Stimulated activated CD8-positive, alpha-beta memory T cell treated with anti-CD3 and anti-CD28 coated beads, Interleukin-4, amount 100 ng/mL, for 1 hour (primary cell): Measurements from ENCODE around the gene NFASC.

ENCODE experiments used
- DNase-seq, 2 donors: peaks; one replicate each; pipeline ENCODE4 v3.0.0-alpha.2; 2020; ENCODE audit warnings: low read depth in 2 of 2, low spot score in 1 of 2

The NFASC gene

DNA sequence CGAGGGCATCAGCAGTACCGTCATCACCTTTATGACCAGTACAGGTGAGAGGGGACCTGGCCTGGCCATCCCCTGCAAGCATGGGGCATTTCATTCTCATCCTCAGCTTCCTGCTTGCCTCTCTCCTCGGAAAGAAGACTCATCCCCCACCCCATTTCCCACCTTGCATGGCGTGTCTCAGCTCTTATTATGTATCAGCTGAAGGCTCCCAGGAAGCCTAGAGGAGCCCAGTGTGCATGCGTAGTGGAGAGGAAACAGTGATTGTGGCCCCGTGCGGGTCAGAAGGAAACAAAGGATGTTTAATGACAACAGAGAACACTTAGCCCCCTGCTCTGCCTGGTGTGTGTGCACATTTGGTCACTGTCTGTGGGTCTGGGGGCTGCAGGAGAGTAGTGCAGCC, 132.0 kb downstream of the NFASC start:
- DNase-seq = no peak

DNA sequence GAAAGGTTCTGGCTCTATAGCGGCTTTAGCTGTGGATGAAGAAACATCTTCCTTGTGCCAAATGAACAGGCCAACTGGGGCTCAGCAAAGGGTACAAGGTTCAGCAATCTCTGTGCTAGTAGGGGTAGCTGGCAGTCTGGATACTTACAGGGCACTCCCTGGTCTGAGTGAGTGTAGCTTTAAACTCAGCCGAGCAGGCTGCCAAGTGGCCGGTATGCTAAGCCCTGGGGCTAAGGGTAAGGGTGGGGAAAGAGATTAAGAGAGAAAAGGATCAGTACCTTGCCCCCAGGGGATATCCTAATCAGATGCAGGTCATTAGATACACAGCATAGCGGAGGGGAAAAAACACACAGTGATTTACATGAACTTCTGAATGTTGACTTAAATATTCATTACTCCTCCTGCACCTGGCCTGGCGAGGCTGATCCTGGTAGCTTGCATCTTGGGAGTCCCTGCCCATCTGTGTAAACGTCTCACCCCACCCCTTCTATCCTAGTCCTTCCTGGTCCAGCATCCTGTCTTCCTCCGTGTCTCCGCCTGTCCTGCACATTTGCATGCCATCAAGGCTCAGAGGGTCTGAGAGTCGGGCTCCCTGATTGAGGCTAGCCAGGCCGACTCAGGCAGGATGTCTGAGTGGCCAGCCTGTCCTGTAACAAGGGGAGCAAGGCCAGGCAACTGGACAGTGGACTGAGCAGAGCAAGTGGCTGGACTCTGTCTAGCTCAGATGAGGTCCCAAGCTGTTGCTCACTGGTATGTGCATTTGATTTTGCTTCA, 132.9 kb downstream of the NFASC start:
- DNase-seq = no peak

DNA sequence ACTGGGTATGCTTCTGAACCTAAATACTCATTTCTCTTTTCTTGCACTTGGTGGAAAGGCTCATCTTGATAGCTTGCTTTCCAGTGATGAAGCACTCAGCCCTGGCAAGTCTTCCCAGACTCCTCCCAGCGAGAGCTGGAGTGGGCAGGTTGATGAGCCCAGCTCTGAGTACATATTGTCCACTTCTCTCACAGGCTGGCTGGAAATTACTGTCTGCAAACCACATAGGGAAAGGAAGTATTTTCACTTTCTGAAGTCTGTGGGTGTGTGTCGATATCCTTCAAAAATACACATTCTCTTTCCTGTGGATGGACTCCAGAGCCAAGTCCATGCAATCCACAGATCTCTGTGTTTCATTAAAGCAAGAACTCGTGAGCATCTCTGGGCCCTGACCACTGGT, 133.7 kb downstream of the NFASC start:
- DNase-seq = no peak

DNA sequence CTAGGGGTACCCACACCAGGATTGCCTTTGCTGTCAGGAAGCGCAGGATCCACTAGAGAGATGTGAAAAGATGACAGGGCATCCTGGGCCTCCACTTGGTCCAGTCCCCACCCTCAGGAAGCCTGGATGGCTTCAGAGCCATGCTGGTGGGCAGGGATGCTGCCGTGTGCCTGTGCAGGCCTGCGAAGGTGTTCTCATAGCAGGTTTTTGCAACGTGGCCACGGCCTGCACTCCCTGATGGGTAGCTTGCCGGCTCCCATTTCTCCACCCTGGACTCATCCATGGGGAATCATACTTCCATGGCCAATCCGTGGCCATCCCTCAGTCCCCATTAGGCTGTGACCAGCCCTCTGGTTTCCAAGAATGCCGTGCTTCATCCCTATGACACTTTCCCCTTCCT, 138.2 kb downstream of the NFASC start:
- DNase-seq = no peak

DNA sequence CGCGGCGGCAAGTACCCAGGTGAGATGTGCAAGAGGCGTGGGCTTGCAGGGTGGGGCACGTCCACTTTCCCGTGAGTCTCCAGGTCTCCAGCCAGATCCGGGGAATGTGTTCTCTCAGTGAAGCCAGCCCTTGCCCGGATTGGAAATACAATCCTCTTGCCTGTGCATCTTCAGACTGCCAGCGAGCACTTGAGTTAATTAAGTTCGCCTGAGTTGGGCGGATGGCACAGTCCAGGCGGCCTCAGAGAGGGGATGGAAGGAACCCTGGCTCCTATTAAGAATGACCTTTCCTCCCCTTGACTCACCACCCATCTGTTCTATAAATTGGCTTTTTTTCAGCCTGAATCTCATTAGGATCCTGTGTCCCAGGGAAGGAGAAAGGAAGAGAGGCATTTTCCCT, 139.0 kb downstream of the NFASC start:
- DNase-seq = no peak

DNA sequence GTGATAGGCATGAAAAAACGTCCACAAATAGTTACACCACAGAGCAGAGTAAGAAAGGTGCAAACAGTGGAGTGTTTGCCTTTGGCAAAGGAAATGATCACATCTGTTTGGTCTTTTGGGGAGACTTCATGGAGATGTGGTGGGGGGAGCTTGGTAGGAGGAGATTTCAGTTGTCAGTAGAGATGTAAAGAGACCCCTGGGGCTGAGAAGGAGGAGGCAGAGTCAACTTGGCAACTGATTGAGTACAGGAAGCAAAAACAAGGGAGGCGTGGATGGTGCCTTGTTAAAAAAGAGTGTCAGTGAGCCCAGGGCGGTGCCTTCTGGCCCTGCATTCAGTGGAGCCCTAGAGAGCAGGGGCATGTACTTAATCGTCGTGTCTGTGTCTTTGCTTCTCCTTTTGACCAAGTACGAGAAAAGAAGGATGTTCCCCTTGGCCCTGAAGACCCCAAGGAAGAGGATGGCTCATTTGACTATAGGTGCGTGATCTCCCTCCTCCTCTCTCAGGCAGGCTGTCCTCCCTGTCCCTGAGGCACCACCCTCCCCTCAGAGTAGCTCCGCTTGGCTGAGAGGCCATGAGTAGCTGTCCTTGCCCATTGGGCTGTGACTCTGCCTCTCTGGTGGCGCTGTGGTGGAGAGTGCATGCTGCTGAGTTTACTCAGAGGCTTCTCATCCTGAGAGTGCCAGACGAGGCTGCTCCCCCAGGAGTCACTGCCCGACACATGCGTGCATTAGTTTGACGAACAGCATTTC, 141.9 kb downstream of the NFASC start:
- DNase-seq = no peak

DNA sequence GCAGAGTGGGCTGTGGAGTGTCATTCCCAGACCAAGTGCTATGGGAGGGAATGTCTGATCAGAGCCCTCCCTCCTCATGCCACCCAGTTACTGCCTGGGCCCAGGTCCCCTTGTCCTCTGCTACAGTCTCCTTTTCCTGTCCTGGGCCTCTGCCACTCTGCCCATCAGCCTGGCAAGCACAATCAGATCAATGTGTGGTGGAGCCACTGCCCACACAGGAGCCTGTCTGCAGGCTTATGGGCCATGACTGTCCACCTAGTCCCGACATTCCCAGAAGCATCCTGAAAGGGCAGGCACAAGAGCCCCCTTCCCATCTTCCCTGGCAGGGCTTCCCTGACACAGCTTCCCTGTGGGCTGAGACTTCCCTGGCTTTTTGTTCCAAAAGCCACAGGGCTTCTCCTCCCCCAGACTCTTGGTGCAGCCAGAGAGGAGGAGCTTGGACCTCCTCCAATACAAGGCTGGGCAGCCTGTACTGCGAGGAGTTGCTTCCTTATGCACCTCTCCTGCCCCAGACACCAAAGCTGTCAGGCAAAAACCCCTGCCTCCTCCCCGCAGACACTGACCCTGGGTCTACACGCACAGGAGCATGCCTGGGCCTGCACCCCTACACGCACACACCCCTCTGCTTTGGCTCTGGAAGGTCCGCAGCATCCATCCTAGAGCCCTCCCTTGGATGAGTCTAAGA, 143.2 kb downstream of the NFASC start:
- DNase-seq = no peak

DNA sequence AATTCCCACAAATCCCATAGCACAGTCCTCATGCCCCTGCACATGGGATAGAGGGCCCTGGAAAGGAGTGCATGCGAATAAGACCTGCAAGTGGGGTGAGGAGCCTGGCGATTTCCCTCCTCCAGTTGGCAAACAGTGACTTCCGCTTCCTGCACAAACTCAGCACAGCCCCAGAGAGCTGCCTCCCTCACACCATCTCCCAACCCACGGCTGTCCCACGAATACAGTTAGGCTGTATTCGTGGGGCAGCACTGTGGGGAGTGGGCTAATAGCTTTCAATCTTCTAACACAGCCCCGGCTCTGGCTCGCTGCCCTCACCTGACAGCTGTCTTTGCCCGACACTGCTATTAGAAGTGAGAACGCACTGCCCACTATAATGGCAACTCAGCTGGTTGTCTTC, 144.1 kb downstream of the NFASC start:
- no peak for DNase-seq

DNA sequence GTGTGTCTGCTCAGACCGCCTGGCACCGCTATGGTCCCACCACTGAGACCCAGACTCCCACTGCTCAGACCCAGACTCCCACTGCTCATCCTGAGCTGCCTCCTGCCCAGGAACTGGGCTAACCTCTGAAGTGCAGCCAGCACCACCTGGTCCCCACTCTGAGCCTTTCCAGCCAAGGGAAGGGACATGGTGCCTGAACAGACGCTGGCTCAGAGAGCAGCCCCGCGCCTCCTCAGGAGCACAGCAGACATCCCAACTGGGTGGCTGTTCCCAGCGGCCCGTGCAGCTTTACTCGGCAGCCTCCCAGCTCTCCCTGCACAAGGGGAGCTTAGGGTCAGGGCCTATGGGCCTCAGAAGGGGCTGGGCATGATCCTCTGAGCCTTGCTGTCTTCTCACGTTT, 144.6 kb downstream of the NFASC start:
- no peak for DNase-seq

DNA sequence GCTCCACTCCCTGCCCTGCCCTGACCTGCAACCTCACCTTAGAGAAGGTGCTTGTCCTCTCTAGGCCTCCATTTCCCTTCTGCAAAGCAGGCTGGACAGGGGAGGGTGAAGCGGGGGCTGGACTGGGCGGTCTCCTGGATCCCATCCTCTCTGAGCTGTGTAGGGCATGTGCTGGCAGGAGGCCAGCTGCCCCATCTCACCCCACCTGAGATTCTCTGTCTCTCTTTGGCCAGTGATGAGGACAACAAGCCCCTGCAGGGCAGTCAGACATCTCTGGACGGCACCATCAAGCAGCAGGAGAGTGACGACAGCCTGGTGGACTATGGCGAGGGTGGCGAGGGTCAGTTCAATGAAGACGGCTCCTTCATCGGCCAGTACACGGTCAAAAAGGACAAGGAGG, 145.4 kb downstream of the NFASC start:
- no peak for DNase-seq

DNA sequence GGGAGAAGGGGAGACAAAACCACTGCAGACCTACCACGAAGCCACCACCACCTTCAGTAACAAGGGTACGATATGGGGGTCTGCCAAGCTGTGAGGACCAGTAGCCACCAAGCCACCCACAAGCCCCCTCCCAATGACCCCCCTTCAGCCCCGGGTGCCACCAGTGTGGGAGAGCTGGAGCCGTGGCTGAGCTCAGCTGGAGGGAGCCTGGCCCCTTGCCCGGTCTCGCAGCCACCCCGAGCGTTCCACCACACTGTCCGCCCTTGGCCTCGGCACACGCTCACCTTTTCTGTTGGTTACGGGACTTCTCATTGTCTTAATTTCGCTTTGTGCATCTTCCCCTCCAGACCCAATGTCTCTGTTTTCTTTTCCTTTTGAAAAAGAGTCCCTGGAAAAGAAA, 145.9 kb downstream of the NFASC start:
- no peak for DNase-seq

DNA sequence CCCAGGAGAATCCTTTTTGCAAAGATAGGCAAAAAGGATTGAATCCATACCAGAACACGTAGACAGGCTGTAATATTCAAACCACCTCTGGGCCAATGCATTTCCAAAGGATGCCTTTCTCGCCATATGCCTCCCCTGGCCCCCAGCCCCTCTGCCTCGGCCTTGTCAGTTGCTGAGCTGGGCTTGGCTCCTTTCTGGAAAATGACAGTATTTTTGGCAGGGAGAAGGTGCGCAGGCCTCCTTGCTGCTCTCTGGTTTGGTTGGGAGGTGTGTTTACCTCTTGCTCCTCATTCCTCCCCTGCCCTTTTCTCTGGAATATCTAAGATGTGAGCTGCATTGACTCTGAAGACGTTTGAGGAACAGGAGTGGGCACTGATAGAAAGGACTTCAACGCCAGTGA, 146.3 kb downstream of the NFASC start:
- no peak for DNase-seq

DNA sequence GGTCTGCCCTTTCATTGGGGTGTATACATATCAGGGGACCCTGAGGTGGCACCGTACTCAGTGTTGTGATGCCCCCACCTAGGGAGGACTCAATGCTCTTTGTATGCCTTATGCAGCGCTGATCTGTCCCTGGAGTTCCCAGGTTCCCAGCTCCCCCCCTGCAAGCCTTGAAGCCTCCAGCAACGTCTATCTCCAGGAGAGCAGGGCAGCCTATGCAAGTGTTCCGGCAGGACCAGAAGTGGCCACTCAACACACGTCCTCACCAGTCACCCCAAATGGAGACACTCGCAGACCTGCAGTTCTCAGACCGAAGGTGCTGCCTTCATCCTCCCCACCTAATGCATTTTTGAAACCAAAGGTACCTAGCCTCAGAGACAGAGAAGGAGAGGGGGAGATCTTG, 147.1 kb downstream of the NFASC start:
- no peak for DNase-seq

DNA sequence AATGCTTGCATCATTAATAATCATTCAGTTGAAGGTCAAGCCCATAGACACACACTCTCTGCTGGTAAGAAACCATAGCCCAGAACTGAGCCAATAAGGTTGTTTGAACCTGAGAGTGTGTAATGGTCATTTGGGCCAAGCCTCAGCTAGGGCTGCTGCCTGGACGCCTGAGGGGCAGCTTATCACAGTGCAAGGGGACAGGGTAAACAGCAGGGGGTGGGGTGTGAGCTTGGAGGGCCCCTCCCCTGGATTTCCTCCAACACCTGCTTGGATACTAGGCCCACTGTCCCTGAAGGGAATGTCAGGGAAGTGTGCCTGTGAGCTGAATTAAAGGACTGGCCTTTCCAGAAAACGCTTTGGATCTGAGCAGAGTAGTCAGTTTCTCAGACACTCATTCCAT, 147.7 kb downstream of the NFASC start:
- no peak for DNase-seq

DNA sequence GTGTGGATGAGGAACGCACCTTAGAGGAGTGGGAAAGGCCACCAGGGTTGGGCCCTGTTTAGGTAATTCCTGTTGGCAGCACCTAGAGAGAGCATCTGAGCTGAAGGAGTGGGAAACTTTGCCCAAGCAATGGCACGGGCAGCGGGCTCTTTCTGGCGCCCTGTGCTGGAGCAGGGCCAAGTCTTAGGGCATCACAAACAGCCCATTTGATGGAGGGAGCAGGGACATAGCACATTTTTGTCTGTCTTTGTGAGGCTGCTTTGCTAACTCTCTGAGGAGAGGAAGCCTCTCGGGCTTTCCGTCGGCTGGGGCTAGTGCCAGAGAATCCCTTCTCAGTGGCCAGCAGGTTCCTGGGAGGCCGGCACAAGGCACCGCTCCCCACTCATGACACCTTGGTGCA, 149.8 kb downstream of the NFASC start:
- DNase-seq = no peak

DNA sequence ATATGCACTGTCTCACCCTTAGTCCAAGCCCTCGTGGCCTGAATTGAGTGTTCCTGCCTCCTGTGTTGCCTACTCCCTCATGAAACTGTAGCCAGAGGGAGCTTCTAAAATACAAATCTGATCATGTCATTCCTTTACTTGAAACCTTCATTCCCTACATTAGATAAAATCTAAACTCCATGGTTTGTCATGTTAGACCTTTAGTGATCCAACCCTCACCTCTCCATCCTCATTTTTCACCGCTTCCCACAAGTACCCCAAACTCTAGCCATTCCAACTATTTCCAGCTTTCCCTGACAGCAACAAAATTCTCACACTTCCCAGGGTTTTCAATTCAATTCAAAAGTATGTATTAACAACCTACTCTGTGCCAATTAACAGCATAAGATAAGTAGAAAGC, 154.0 kb downstream of the NFASC start:
- DNase-seq = no peak

DNA sequence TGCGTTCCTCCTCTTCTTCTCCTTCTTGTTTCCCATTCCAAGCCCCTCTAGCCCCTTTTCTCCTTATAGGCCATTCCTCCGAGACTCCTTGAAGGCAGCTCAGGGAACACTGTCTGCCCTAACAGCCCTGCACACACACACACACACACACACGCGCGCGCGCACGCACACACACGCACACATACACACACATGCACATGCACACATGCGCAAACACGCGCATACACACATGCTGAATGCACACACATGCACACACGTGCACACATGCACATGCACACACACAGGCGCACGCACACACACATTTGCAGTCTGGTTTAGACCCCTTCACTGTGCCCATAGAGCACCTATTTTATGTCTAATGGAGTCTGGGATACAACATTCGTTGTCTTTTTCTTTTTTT, 154.6 kb downstream of the NFASC start:
- no peak for DNase-seq

DNA sequence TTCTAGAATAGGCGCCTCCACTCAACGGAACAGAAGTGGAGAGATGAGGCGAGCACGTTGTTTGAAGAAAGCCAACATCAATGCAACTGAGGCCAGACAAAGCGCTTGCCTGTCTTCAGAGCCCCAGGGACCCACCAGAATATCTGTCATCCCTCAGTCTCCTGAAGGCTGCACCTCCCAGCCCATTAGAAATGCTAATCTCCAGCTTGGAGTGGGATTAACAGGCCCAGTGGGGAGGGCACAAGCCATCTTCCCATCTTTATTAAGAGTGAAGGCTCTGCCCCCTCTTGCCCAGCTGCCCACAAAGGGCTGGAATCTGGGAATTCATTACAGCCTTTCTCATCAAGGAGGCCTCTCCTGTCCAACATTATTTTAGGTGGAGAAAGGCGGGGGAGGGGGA, 155.5 kb downstream of the NFASC start:
- no peak for DNase-seq

DNA sequence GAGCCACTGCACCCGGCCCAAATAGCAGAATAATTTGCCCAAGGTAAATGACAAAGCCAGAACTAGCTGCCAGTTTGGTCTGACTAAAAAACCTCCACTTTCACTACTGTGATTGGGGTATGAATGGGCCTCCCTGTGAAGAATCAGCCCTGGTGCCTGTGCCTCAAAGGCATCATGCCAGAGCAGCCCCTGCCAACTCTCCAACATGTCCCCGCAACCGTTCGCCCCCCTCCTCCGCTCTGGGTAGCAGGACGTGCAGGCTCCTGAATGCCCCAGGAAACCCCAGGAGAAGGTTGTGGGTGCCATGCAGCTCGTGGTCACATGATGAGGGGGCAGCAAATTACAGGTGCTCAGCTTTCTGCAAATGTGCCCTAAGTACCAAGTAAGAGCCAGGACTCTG, 157.7 kb downstream of the NFASC start:
- no peak for DNase-seq

DNA sequence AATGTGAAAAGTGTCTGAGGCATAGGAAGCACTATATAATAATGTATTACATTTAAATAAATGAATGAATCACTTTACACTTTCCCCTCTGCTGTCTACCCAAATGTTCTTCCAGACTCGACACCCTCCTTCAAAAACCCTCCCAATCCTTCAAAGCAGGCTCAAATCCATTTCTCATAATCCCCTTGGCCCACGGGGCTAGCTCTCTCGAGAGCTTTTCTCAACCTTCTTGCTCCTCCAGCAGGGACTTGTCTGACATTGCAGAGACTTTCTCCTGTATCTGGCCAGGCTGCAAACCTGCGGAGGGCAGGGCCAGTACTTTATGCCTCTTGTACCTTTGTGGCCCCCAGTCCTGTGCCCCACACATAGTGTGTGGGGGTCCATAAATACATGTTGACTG, 158.3 kb downstream of the NFASC start:
- DNase-seq = no peak

DNA sequence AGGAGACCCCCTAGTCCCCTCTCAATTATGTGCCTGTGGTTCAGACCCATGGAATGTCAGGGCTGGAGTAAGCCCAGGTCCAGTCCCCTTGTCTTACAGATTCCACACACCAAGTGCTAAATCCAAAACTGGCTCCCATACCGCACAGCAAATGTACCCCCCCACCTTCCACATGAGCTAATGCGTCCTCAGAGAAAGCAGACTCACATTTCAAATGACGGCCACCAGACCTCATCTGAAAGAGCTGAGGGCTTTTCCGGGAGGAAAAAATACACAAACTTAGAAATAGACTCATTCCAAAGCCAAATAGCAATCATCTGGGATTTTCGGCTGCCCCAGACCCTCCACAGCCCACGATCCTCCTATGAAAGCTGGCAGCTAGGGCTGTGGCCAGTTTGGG, 159.6 kb downstream of the NFASC start:
- no peak for DNase-seq

DNA sequence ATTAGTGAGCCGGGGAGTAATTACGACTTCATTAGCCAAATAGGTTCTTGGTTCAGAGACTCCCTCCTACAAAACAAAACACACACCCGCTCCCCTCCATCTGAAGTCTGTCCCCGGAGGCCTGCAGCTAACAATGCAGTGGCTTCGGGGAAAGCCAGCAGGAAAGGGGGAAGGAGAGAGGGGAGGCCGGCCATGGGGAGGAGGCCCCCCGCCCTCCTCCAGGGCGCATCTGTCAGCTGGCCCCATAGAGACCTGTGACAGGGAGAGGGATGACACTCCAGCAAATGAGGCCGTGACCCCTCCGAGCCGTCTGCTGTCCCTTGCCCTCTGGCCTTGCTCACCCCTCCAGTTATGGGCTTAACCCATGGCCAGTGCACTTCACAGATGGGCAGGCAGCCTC, 160.2 kb downstream of the NFASC start:
- no peak for DNase-seq
